PC-3 (cell line): ENCODE data around the gene MUSTN1. TPM values are rescaled to one million over a fixed set of nuclear protein-coding genes. Genes with fewer than 3 reads are reported as not detected.

ENCODE experiments used
- ATAC-seq: fragments of 200-7000 bp; cut with Tn5 transposase; 2 replicates; pipeline ENCODE4 v1.9.1; 2020; ENCODE audit warnings: mild to moderate bottlenecking, moderate library complexity
- BruUV-seq: library from RNA; stranded (reverse); fragments of 400-500 nt; replicated peaks from 2 replicates; lab custom pipeline; 2021; lab: Mats Ljungman, UMichigan
- CTCF ChIA-PET: fragments of 300-600 bp; sonication (Branson Sonifier 250); formaldehyde crosslinking; loops from one replicate; lab custom pipeline; 2022; ENCODE audit warnings: antibody characterized with exemption; lab: Charles Lee
- POLR2A ChIA-PET: fragments of 300-600 bp; sonication (Branson Sonifier 250); formaldehyde crosslinking; loops from one replicate; lab custom pipeline; 2022; ENCODE audit warnings: antibody characterized with exemption; ENCODE audit not compliant: unreplicated experiment; lab: Charles Lee
- DNase-seq: peaks from one replicate; pipeline ENCODE4 v3.0.0-alpha.2; 2015
- H2AFZ ChIP-seq: fragments of 300-600 bp; sonication (generic); 2 replicates; pipeline ENCODE4 v1.6.0; 2016; ENCODE audit warnings: antibody characterized with exemption, low read length
- H3F3A ChIP-seq: fragments of 300-600 bp; sonication (generic); one replicate; pipeline ENCODE4 v1.6.0; 2017; ENCODE audit warnings: antibody characterized with exemption, low read length, control low read depth, mild to moderate bottlenecking; ENCODE audit not compliant: unreplicated experiment
- H3K27ac ChIP-seq: fragments of 300-600 bp; sonication (generic); 2 replicates; pipeline ENCODE4 v1.5.1; 2016; ENCODE audit warnings: mild to moderate bottlenecking, low read length
- H3K27me3 ChIP-seq: fragments of 300-600 bp; sonication (generic); 2 replicates; pipeline ENCODE4 v1.6.1; 2016; ENCODE audit warnings: low read length, mixed read lengths
- H3K36me3 ChIP-seq: fragments of 300-600 bp; sonication (generic); 2 replicates; pipeline ENCODE4 v1.6.1; 2016; ENCODE audit warnings: low read depth, mixed run types, low read length, mixed read lengths
- H3K4me1 ChIP-seq: fragments of 300-600 bp; sonication (generic); 2 replicates; pipeline ENCODE4 v1.5.1; 2016; ENCODE audit warnings: low read length; ENCODE audit not compliant: insufficient read depth
- H3K4me2 ChIP-seq: fragments of 300-600 bp; sonication (generic); 2 replicates; pipeline ENCODE4 v1.6.0; 2016; ENCODE audit warnings: low read length
- H3K4me3 ChIP-seq: fragments of 300-600 bp; sonication (generic); 2 replicates; pipeline ENCODE4 v1.5.1; 2016; ENCODE audit warnings: mild to moderate bottlenecking, low read length, mixed read lengths
- H3K79me2 ChIP-seq: fragments of 300-600 bp; sonication (generic); 2 replicates; pipeline ENCODE4 v1.6.1; 2017; ENCODE audit warnings: low read length, mixed read lengths
- H3K9ac ChIP-seq: fragments of 300-600 bp; sonication (generic); 2 replicates; pipeline ENCODE4 v1.6.0; 2016; ENCODE audit warnings: mild to moderate bottlenecking, low read length
- H3K9me2 ChIP-seq: fragments of 300-600 bp; sonication (generic); replicated peaks from 2 replicates; pipeline ENCODE4 v1.6.1; 2016; ENCODE audit warnings: mixed run types, low read length, mixed read lengths
- H3K9me3 ChIP-seq: fragments of 300-600 bp; sonication (generic); 2 replicates; pipeline ENCODE4 v1.6.1; 2016; ENCODE audit warnings: low read length, mixed read lengths
- H4K20me1 ChIP-seq: fragments of 300-600 bp; sonication (generic); 2 replicates; pipeline ENCODE4 v1.6.1; 2016; ENCODE audit warnings: low read length, mixed read lengths
- EZH2 ChIP-seq: fragments of 300-600 bp; sonication (generic); IDR thresholded peaks from one replicate; pipeline ENCODE4 v1.6.1; 2017; ENCODE audit warnings: antibody characterized with exemption, mild to moderate bottlenecking, low read length; ENCODE audit not compliant: unreplicated experiment
- EZH2phosphoT487 ChIP-seq: fragments of 300-600 bp; sonication (generic); IDR thresholded peaks from 2 replicates; pipeline ENCODE4 v1.6.1; 2018; ENCODE audit warnings: mild to moderate bottlenecking, antibody characterized with exemption, low read length, borderline replicate concordance
- intact Hi-C: fragments of 100-400 bp; cut with micrococcal nuclease; formaldehyde crosslinking; loops from 2 replicates; pipeline ENCODE4 v1.9.0; 2023
- total RNA-seq: library from RNA; depleted of rRNA; stranded (reverse); fragments of >200 nt; gene quantifications from 2 replicates; pipeline ENCODE4 v1.2.3, GENCODE V29; 2014
- TF ChIP-seq, protein P1 (sequence below): fragments of 300-600 bp; sonication (generic); conservative IDR thresholded peaks from 2 replicates; pipeline ENCODE4 v1.5.1; 2017; ENCODE audit warnings: antibody characterized with exemption, low read depth, mild to moderate bottlenecking, low read length

Gene MUSTN1
- total RNA-seq, 1 experiment from 2014 or later, result 0.66 TPM

DNA sequence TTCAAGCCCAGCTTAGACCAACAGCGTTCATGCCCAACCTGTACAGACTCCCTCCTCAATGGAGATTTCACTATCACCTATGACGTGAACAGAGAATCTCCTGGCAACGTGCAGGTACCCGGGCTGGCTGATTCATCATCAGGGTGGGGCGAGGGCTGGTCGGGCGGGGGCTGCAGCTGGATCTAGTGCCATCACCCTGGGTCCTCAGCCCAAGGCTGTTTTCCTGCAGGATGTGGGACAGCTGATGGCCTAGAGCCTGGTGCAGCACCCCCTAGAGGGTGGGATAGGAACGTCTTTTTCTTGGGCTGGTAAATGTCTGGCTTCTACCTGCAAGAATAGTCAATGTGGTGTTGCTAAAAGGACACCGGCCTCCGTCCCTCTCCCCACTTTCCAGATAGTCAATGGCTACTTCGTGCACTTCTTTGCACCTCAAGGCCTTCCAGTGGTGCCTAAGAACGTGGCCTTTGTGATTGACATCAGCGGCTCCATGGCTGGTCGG lies 35.8 kb downstream of the MUSTN1 start:
- Histone ChIP-seq H2AFZ (no peak overlapping the region), H3K9ac (no peak overlapping the region), H3K9me3 (no peaks in the 10 kb centered on the region), H3K27ac (no peak overlapping the region), H3K4me3 (no peak overlapping the region), H3K79me2 (no peaks in the 10 kb centered on the region), H3F3A (no peaks in the 10 kb centered on the region), H4K20me1 (no peaks in the 10 kb centered on the region), H3K27me3 (no peaks in the 10 kb centered on the region), H3K4me1 (peaks cover 4% of the 10 kb centered on the region; the same call in 1 of the 2 replicates), H3K36me3 (no peaks in the 10 kb centered on the region), H3K9me2 (no peaks in the 10 kb centered on the region), H3K4me2 (no peak overlapping the region)
- intact Hi-C loops, result no loop called here
- ChIA-PET POLR2A (no interaction called here), CTCF (no interaction called here)
- TF ChIP-seq, protein P1, sequence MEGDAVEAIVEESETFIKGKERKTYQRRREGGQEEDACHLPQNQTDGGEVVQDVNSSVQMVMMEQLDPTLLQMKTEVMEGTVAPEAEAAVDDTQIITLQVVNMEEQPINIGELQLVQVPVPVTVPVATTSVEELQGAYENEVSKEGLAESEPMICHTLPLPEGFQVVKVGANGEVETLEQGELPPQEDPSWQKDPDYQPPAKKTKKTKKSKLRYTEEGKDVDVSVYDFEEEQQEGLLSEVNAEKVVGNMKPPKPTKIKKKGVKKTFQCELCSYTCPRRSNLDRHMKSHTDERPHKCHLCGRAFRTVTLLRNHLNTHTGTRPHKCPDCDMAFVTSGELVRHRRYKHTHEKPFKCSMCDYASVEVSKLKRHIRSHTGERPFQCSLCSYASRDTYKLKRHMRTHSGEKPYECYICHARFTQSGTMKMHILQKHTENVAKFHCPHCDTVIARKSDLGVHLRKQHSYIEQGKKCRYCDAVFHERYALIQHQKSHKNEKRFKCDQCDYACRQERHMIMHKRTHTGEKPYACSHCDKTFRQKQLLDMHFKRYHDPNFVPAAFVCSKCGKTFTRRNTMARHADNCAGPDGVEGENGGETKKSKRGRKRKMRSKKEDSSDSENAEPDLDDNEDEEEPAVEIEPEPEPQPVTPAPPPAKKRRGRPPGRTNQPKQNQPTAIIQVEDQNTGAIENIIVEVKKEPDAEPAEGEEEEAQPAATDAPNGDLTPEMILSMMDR, result peak; percentile 80
- TF ChIP-seq EZH2, result no peak
- peak; percentile 69 for ATAC-seq
- peak; percentile 76 for DNase-seq
- BruUV-seq, result no TSS peak

DNA sequence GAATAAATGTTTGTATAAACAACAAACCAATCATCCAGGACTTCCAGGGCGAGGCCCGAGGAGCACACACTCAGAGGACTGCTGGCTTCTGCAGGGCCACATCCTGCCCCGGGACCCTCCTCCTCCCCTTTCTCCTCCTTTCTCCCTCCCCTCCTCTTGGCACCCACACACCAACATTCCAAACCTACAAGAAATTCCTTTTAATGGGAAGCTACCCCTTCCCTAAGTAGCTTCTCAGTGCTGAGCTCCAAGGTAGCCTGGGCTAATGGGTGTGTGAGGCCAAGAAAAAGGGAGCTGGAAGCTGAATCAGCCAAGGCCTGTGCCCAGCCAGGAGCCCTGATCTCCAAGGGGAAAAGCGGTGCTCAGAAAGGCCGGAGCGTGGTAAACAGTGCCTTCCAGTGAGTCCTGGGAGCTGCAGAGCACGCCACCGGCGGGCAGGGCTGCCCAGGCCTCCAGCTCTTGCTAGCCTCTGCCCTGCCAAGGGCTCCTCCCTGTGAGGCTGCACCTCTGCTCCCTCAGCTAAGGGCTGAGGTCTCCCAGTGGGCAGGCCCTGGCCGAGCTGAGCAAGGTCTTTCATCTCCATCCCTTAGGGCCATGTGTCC lies 36.3 kb downstream of the MUSTN1 start:
- Histone ChIP-seq H3K27me3 (no peaks in the 10 kb centered on the region), H3K4me2 (no peak overlapping the region), H3K4me1 (peaks cover 4% of the 10 kb centered on the region; the same call in 1 of the 2 replicates), H3K79me2 (no peaks in the 10 kb centered on the region), H3K36me3 (no peaks in the 10 kb centered on the region), H2AFZ (no peak overlapping the region), H3K9me3 (no peaks in the 10 kb centered on the region), H3K9ac (no peak overlapping the region), H3F3A (no peaks in the 10 kb centered on the region), H3K9me2 (no peaks in the 10 kb centered on the region), H3K27ac (no peak overlapping the region), H4K20me1 (no peaks in the 10 kb centered on the region), H3K4me3 (no peak overlapping the region)
- CTCF ChIA-PET, result no interaction called here
- intact Hi-C loops, result no loop called here
- ATAC-seq (peak; percentile 28), DNase-seq (no peak)
- BruUV-seq, result no TSS peak
- POLR2A ChIA-PET, result no interaction called here
- TF ChIP-seq EZH2phosphoT487, result no peak
- TF ChIP-seq EZH2, result no peak
- TF ChIP-seq, protein P1, result no peak

DNA sequence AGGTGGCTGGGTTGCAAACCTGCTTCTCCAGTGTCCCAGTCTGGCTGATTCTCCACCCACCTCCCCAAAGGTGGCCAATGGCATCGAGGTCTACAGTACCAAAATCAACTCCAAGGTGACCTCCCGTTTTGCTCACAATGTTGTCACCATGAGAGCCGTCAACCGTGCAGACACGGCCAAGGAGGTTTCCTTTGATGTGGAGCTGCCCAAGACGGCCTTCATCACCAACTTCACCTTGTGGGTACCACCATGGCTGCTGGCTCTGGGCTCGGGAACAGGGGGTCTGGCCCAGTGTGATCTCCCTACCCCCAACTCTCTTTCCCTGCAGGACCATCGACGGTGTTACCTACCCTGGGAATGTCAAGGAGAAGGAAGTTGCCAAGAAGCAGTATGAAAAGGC lies 38.4 kb downstream of the MUSTN1 start:
- ATAC-seq (no peak), DNase-seq (no peak)
- intact Hi-C loops, result no loop called here
- TF ChIP-seq EZH2phosphoT487, result no peak
- TF ChIP-seq, protein P1, result no peak
- no peak for TF ChIP-seq EZH2
- Histone ChIP-seq H3K27ac (no peak overlapping the region), H3F3A (no peaks in the 10 kb centered on the region), H2AFZ (no peak overlapping the region), H3K9me3 (no peaks in the 10 kb centered on the region), H3K4me3 (no peak overlapping the region), H3K4me2 (no peak overlapping the region), H4K20me1 (no peaks in the 10 kb centered on the region), H3K27me3 (no peaks in the 10 kb centered on the region), H3K9me2 (no peaks in the 10 kb centered on the region), H3K9ac (no peak overlapping the region), H3K4me1 (peaks cover 4% of the 10 kb centered on the region; the same call in 1 of the 2 replicates), H3K79me2 (no peaks in the 10 kb centered on the region), H3K36me3 (no peaks in the 10 kb centered on the region)
- no TSS peak for BruUV-seq
- POLR2A ChIA-PET, result no interaction called here
- CTCF ChIA-PET, result interaction anchor here (0.6 kb wide), 1 partner anchor 16 kb away, joined by 3 read pairs; no protein-coding TSS in a partner anchor
